Transverse colon (tissue), 4 donors: ENCODE measurements around the gene FAM170A. TPM values are rescaled to one million over a fixed set of nuclear protein-coding genes. Genes with fewer than 3 reads are reported as not detected.

Experiments
- DNase-seq: peaks from one replicate; pipeline ENCODE4 v3.0.0-alpha.2; 2019
- H3K27ac ChIP-seq, 4 donors: fragments of 200-600 bp; sonication (generic); 2 replicates each; pipeline ENCODE4 v1.5.1; 2016 to 2018; ENCODE audit warnings: inconsistent platforms in 4 of 4
- H3K27me3 ChIP-seq: fragments of 200-600 bp; sonication (generic); 2 replicates; pipeline ENCODE4 v1.5.1; 2017; ENCODE audit warnings: inconsistent platforms
- H3K36me3 ChIP-seq, 4 donors: fragments of 200-600 bp; sonication (generic); 2 replicates each; pipeline ENCODE4 v1.5.1; 2017 to 2019; ENCODE audit warnings: inconsistent platforms in 4 of 4
- H3K4me1 ChIP-seq, 4 donors: fragments of 200-600 bp; sonication (generic); 2 replicates each; pipeline ENCODE4 v1.5.1; 2017 to 2020; ENCODE audit warnings: inconsistent platforms in 4 of 4
- H3K4me3 ChIP-seq, 4 donors: fragments of 200-600 bp; sonication (generic); 1 replicate in 1 of 4; 2 replicates in 3 of 4; pipeline versions ENCODE4 v1.5.1 to v1.6.1; 2017 to 2019; ENCODE audit warnings: inconsistent platforms in 4 of 4
- H3K9me3 ChIP-seq, 2 donors: fragments of 200-600 bp; sonication (generic); 2 replicates each; pipeline ENCODE4 v1.5.1; 2017 to 2019; ENCODE audit warnings: inconsistent platforms in 2 of 2
- EP300 ChIP-seq: sonication (generic); formaldehyde crosslinking; IDR thresholded peaks from one replicate; pipeline ENCODE4 v1.6.1; 2017; ENCODE audit warnings: antibody characterized with exemption, low read depth
- POLR2A ChIP-seq: fragments of 450-650 bp; IDR thresholded peaks from one replicate; pipeline ENCODE4 v1.6.1; 2016; ENCODE audit warnings: antibody characterized with exemption, mild to moderate bottlenecking, moderate library complexity
- POLR2AphosphoS5 ChIP-seq, 3 donors: sonication (generic); formaldehyde crosslinking; IDR thresholded peaks; one replicate each; pipeline ENCODE4 v1.6.1; 2016; ENCODE audit warnings: antibody characterized with exemption in 3 of 3
- WGBS, 2 donors: methylation state at CpG; one replicate each; pipeline ENCODE4 v1.1.5; 2018; ENCODE audit warnings: low coverage in 1 of 2; 5-methylcytosine and 5-hydroxymethylcytosine counted together
- in situ Hi-C, 4 donors: fragments of 200-750 bp; cut with MboI; loops; one replicate each; pipeline versions ENCODE4 v1.15.0 to v1.15.1; 2017; ENCODE audit warnings: low sequenced_read_pairs in 3 of 4, low pct_ligation_motif_present in 1 of 4, low pct_unique_long_range_greater_than_20kb in 1 of 4
- intact Hi-C: fragments of 100-400 bp; cut with DNase I; formaldehyde crosslinking; loops from one replicate; pipeline ENCODE4 v1.15.1; 2023; ENCODE audit warnings: low total_unique reads
- total RNA-seq, 4 donors: library from RNA; depleted of rRNA; stranded (reverse); fragments of >200 nt; gene quantifications; one replicate each; pipeline ENCODE4 v1.1.0, GENCODE V29; 2016
- TF ChIP-seq, protein P1 (sequence below), 5 experiments: fragments of 200-600 bp in 3 of 5; fragments of 450-650 bp in 2 of 5; sonication (generic) in 3 of 5; IDR thresholded peaks; 1 replicate in 2 of 5; 2 replicates in 3 of 5; pipeline ENCODE4 v1.5.1; 2016 to 2017; ENCODE audit warnings: antibody characterized with exemption in 5 of 5, inconsistent platforms in 3 of 5, mild to moderate bottlenecking in 2 of 5, moderate library complexity in 1 of 5

The FAM170A gene
- total RNA-seq, 4 donors from 2014 or later, result not detected

DNA sequence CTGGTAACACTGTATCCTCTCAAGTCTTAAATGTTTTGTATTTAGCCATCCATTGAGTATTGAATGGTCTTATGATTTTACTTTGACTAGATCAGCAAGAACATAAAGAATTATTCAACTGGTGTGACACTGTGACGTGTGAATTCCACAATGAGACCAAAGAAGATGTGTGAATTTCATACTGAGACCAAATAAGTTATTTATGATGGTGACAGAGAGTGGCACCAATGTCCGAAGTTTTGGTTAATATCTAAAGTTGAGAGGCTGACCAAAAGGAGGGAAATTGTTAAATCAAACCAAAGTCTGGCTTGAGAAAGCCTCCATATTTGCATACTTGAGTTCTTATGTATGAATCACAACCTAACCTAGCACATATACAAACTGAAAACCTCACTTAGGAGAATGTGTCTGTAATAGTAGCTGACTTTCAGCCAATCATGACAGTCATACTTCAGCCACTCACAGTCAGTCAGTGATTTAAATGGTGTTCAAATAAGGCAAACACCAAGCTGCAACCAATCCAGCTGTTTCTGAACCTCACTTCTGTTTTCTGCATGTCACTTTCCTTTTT lies 31.5 kb upstream of the FAM170A start:
- 62 to 68% methylated on average over 2 of the region's 2 CpGs for WGBS, 2 donors
- DNase-seq, result no peak
- no peaks in the 10 kb centered on the region for H3K9me3 ChIP-seq
- intact Hi-C loops (no loop called here), in situ Hi-C loops (no loop called here)
- H3K27ac ChIP-seq, result no peak overlapping the region
- H3K4me3 ChIP-seq, result no peak overlapping the region
- no peaks in the 10 kb centered on the region for H3K4me1 ChIP-seq
- no peaks in the 10 kb centered on the region for H3K27me3 ChIP-seq
- TF ChIP-seq, protein P1, sequence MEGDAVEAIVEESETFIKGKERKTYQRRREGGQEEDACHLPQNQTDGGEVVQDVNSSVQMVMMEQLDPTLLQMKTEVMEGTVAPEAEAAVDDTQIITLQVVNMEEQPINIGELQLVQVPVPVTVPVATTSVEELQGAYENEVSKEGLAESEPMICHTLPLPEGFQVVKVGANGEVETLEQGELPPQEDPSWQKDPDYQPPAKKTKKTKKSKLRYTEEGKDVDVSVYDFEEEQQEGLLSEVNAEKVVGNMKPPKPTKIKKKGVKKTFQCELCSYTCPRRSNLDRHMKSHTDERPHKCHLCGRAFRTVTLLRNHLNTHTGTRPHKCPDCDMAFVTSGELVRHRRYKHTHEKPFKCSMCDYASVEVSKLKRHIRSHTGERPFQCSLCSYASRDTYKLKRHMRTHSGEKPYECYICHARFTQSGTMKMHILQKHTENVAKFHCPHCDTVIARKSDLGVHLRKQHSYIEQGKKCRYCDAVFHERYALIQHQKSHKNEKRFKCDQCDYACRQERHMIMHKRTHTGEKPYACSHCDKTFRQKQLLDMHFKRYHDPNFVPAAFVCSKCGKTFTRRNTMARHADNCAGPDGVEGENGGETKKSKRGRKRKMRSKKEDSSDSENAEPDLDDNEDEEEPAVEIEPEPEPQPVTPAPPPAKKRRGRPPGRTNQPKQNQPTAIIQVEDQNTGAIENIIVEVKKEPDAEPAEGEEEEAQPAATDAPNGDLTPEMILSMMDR (IDR thresholded peaks at IDR 0.05), result no peak
- TF ChIP-seq POLR2AphosphoS5 (IDR thresholded peaks at IDR 0.05) (no peak), EP300 (no peak), POLR2A (no peak)
- no peaks in the 10 kb centered on the region for H3K36me3 ChIP-seq

DNA sequence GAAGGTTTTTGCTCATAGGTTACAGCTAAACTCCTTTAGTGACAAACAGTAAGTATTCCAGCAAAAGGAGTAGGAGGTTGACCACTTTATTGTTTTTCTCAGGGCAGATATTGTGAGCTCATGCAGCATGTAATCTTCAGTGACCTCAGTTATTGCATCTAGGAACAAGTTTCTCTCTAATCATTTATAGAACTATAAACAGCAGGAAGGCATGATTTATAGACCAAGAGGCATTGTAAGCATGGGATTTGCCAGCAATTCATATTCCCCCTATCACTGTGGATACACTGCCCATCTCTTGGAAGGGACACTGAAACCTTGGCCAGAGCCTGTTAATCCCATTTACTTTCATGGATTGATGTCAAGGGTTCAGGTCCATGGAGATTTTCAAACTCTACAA lies 15.4 kb upstream of the FAM170A start:
- no peak overlapping the region for H3K4me3 ChIP-seq
- no peak for TF ChIP-seq POLR2AphosphoS5 (IDR thresholded peaks at IDR 0.05)
- no peak for TF ChIP-seq EP300
- TF ChIP-seq, protein P1 (IDR thresholded peaks at IDR 0.05), result no peak
- no peak for TF ChIP-seq POLR2A
- intact Hi-C loops, result no loop called here

DNA sequence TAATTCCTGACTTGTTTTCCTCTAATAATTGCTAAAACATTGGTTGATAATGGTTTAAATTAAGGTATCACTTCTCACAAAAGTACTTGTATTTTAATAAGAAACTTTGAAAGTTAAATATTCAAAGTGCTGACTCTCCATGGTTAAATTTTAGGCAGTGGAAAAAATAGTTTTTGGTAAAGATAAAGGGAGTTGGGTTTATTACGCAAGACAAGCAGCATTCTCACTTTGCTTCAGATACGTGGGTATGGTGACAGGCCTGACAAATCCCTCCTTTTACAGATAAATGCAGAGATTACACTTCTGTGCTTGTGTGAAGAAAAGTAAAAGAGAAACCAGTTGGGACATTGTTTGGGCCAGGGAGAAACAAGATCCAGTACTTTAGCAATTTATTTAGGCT lies 14.5 kb upstream of the FAM170A start:
- intact Hi-C loops (no loop called here), in situ Hi-C loops (no loop called here)
- Histone ChIP-seq H3K27me3 (no peaks in the 10 kb centered on the region), H3K27ac (no peak overlapping the region), H3K4me3 (no peak overlapping the region), H3K9me3 (no peaks in the 10 kb centered on the region), H3K4me1 (no peaks in the 10 kb centered on the region), H3K36me3 (no peaks in the 10 kb centered on the region)
- 74 to 85% methylated on average over 2 of the region's 2 CpGs for WGBS, 2 donors
- TF ChIP-seq, protein P1 (IDR thresholded peaks at IDR 0.05), result no peak
- TF ChIP-seq POLR2A (no peak), POLR2AphosphoS5 (IDR thresholded peaks at IDR 0.05) (no peak), EP300 (no peak)
- no peak for DNase-seq

More for the DNA sequence above, 15.4 kb upstream of the FAM170A start:
- Histone ChIP-seq H3K36me3 (no peaks in the 10 kb centered on the region), H3K4me1 (no peaks in the 10 kb centered on the region), H3K9me3 (no peaks in the 10 kb centered on the region), H3K27ac (no peak overlapping the region), H3K27me3 (no peaks in the 10 kb centered on the region)
- DNase-seq, result no peak
- in situ Hi-C loops, result no loop called here

DNA sequence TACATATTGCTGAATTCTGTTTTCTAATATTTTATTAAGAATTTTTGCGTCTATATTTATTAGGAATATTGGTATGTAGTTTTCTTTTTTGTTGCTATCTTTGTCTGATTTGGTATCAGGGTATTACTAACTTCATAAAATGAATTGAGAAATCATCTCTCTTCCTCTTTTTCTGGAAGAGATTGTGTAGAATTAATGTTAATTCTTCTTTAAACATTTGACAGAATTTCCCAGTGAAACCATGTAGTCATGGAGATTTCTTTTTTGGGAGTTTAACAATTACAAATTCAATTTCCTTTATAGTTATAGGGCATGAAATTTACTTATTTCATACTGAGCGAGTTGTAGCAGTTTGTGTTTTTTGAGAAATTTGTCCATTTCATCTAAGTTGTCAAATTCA lies 3.3 kb upstream of the FAM170A start:
- TF ChIP-seq POLR2AphosphoS5 (IDR thresholded peaks at IDR 0.05) (no peak), POLR2A (no peak), EP300 (no peak)
- TF ChIP-seq, protein P1 (IDR thresholded peaks at IDR 0.05), result no peak
- in situ Hi-C loops (no loop called here), intact Hi-C loops (no loop called here)
- no peaks in the 10 kb centered on the region for H3K9me3 ChIP-seq
- no peaks in the 10 kb centered on the region for H3K4me1 ChIP-seq
- H3K27me3 ChIP-seq, result no peaks in the 10 kb centered on the region
- H3K27ac ChIP-seq, result no peak overlapping the region
- WGBS, 2 donors, result 82 to 83% methylated on average over 2 of the region's 2 CpGs
- no peak overlapping the region for H3K4me3 ChIP-seq
- no peak for DNase-seq
- H3K36me3 ChIP-seq, result no peaks in the 10 kb centered on the region
